B cell (primary cell): Measurements from ENCODE around the gene ADRA2A. TPM values are rescaled to one million over a fixed set of nuclear protein-coding genes. Genes with fewer than 3 reads are reported as not detected.

Source experiments
- ATAC-seq: fragments of 200-7000 bp; cut with Tn5 transposase; one replicate; pipeline ENCODE4 v1.10.0; 2021; ENCODE audit warnings: low read depth, mild to moderate bottlenecking, moderate number of reproducible peaks, moderate library complexity
- CTCF ChIA-PET: fragments of 350-600 bp; sonication (Branson Sonifier 250); formaldehyde crosslinking; loops from one replicate; lab custom pipeline; 2021; ENCODE audit warnings: antibody characterized with exemption, inconsistent platforms; lab: Charles Lee
- POLR2A ChIA-PET: fragments of 350-600 bp; sonication (Branson Sonifier 250); formaldehyde crosslinking; loops from one replicate; lab custom pipeline; 2021; ENCODE audit warnings: antibody characterized with exemption; lab: Charles Lee
- DNase-seq: peaks from one replicate; pipeline ENCODE4 v3.0.0; 2013
- H2AFZ ChIP-seq: 2 replicates; pipeline ENCODE4 v1.6.1; 2012; ENCODE audit warnings: mild to moderate bottlenecking, low read depth, low read length; ENCODE audit not compliant: insufficient read depth, poor library complexity, severe bottlenecking
- H3K27ac ChIP-seq, 2 donors: 1 replicate in 1 of 2; 2 replicates in 1 of 2; pipeline ENCODE4 v1.5.1; 2012 to 2013; ENCODE audit warnings: low read length in 2 of 2, mild to moderate bottlenecking in 2 of 2, moderate library complexity in 1 of 2
- H3K27me3 ChIP-seq, 4 experiments: fragments of 200-600 bp in 1 of 4; sonication (generic) in 1 of 4; replicated peaks in 1 of 4; 1 replicate in 2 of 4; 2 replicates in 2 of 4; pipeline versions ENCODE4 v1.6.1 to v1.7.0; 2013 to 2016; ENCODE audit warnings: low read length in 3 of 4, mild to moderate bottlenecking in 2 of 4, mixed read lengths in 1 of 4, moderate library complexity in 1 of 4; ENCODE audit not compliant: insufficient read depth in 4 of 4, control insufficient read depth in 3 of 4; ENCODE audit errors: control extremely low read depth in 1 of 4
- H3K36me3 ChIP-seq, 2 experiments: replicated peaks in 1 of 2; 1 replicate in 1 of 2; 2 replicates in 1 of 2; pipeline versions ENCODE4 v1.6.1 to v1.7.1; 2013; ENCODE audit warnings: low read length in 1 of 2; ENCODE audit not compliant: insufficient read depth in 2 of 2, control insufficient read depth in 1 of 2; ENCODE audit errors: control extremely low read depth in 1 of 2, extremely low read depth in 1 of 2
- H3K4me1 ChIP-seq, 2 donors: fragments of 200-600 bp in 1 of 2; sonication (generic) in 1 of 2; 1 replicate in 1 of 2; 2 replicates in 1 of 2; pipeline versions ENCODE4 v1.5.1 to v1.6.1; 2013 to 2017; ENCODE audit warnings: low read length in 2 of 2; ENCODE audit not compliant: control insufficient read depth in 2 of 2, insufficient read depth in 2 of 2
- H3K4me2 ChIP-seq: replicated peaks from 2 replicates; pipeline ENCODE3; 2012; ENCODE audit warnings: mild to moderate bottlenecking, low read depth, low read length; ENCODE audit not compliant: poor library complexity, severe bottlenecking
- H3K4me3 ChIP-seq, 5 experiments: fragments of 200-600 bp in 1 of 5; sonication (generic) in 1 of 5; 1 replicate in 3 of 5; 2 replicates in 2 of 5; pipeline versions ENCODE4 v1.5.1 to v1.7.0; 2011 to 2016; ENCODE audit warnings: low read length in 4 of 5, mild to moderate bottlenecking in 4 of 5, low read depth in 2 of 5, control low read depth in 1 of 5, moderate library complexity in 1 of 5; ENCODE audit not compliant: insufficient read depth in 1 of 5; ENCODE audit errors: control extremely low read depth in 1 of 5, extremely low read depth in 1 of 5
- H3K79me2 ChIP-seq: fragments of 200-600 bp; sonication (generic); one replicate; pipeline ENCODE4 v1.6.0; 2016; ENCODE audit warnings: low read length; ENCODE audit not compliant: control insufficient read depth, insufficient read depth
- H3K9ac ChIP-seq: fragments of 200-600 bp; sonication (generic); 2 replicates; pipeline ENCODE4 v1.6.1; 2017; ENCODE audit warnings: mild to moderate bottlenecking, low read length, moderate library complexity
- H3K9me3 ChIP-seq, 3 donors: one replicate each; pipeline versions ENCODE4 v1.6.1 to v1.7.1; 2013; ENCODE audit warnings: low read length in 2 of 3; ENCODE audit not compliant: control insufficient read depth in 2 of 3, insufficient read depth in 1 of 3; ENCODE audit errors: control extremely low read depth in 1 of 3
- H4K20me1 ChIP-seq: 2 replicates; pipeline ENCODE4 v1.6.0; 2012; ENCODE audit warnings: mild to moderate bottlenecking, low read length; ENCODE audit not compliant: insufficient read depth, control insufficient read depth, poor library complexity, severe bottlenecking
- H3K27ac Mint-ChIP-seq: one replicate; pipeline ENCODE4 v1.8.0; 2021; ENCODE audit warnings: mixed read lengths
- H3K27me3 Mint-ChIP-seq: one replicate; pipeline ENCODE4 v1.8.0; 2021; ENCODE audit warnings: mixed read lengths
- H3K4me1 Mint-ChIP-seq: one replicate; pipeline ENCODE4 v1.8.0; 2021; ENCODE audit warnings: mixed read lengths
- H3K4me3 Mint-ChIP-seq: one replicate; pipeline ENCODE4 v1.8.0; 2021; ENCODE audit warnings: mixed read lengths
- H3K9me3 Mint-ChIP-seq: one replicate; pipeline ENCODE4 v1.8.0; 2022; ENCODE audit warnings: mixed read lengths; ENCODE audit not compliant: insufficient read depth
- EZH2 ChIP-seq: IDR thresholded peaks from 2 replicates; pipeline ENCODE4 v1.6.1; 2012; ENCODE audit warnings: borderline replicate concordance, low read depth, mild to moderate bottlenecking, moderate library complexity, low read length; ENCODE audit not compliant: insufficient read depth, poor library complexity, severe bottlenecking
- WGBS: methylation state at CpG from one replicate; pipeline ENCODE4 v1.1.5; 2013; ENCODE audit warnings: missing lambda C conversion rate; ENCODE audit not compliant: insufficient coverage; 5-methylcytosine and 5-hydroxymethylcytosine counted together
- intact Hi-C: fragments of 100-400 bp; cut with micrococcal nuclease; formaldehyde crosslinking; loops from one replicate; pipeline ENCODE4 v1.10.0; 2022
- polyA plus RNA-seq: library from polyadenylated mRNA; depleted of rRNA; stranded (reverse); fragments of >200 nt; gene quantifications from 2 replicates; pipeline ENCODE4 v1.2.3, GENCODE V29; 2012
- total RNA-seq, 2 donors: library from RNA; stranded (reverse); fragments of 120-200 nt in 1 of 2; gene quantifications; 1 replicate in 1 of 2; 2 replicates in 1 of 2; pipeline versions ENCODE4 v1.2.3 to v1.2.4, GENCODE V29; 2013 to 2022
- TF ChIP-seq, protein P1 (sequence below): fragments of 200-600 bp; IDR thresholded peaks from one replicate; pipeline ENCODE4 v1.8.0; 2022; ENCODE audit warnings: antibody characterized with exemption, mild to moderate bottlenecking

ADRA2A gene
- total and polyA plus RNA-seq, 2 donors (not counting 1 experiment from before 2014, with no cell fraction given), result 0.01 TPM; not detected in 1

DNA sequence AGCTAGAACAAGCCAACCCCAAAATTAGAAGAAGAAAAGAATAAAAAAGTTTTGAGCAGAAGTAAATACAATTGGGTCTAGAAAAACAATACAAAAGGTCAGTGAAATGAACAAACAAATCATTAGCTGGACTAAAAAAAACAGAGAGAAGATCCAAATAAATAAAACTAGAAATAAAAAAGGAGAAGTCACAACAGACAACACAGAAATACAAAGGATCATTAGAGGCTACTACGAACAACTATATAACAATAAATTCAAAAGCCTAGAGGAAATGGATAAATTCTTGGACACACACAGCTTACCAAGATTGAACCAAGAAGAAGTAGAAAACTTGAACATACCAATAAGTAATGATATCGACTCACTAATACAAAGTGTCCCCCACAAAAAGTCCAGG is 13.4 kb upstream of the ADRA2A start:
- Histone ChIP-seq H3K79me2 (no peaks in the 10 kb centered on the region), H2AFZ (no peak overlapping the region), H3K36me3 (no peaks in the 10 kb centered on the region), H3K9ac (no peak overlapping the region), H3K27ac (no peak overlapping the region), H3K4me2 (no peak overlapping the region), H3K27me3 (peaks cover 0 to 19% (median 12%) of the 10 kb centered on the region in 4 experiments), H3K4me3 (no peak overlapping the region), H3K9me3 (peaks cover 0 to 10% (median 3%) of the 10 kb centered on the region in 3 donors), H3K4me1 (no peaks in the 10 kb centered on the region), H4K20me1 (no peaks in the 10 kb centered on the region)
- TF ChIP-seq, protein P1, sequence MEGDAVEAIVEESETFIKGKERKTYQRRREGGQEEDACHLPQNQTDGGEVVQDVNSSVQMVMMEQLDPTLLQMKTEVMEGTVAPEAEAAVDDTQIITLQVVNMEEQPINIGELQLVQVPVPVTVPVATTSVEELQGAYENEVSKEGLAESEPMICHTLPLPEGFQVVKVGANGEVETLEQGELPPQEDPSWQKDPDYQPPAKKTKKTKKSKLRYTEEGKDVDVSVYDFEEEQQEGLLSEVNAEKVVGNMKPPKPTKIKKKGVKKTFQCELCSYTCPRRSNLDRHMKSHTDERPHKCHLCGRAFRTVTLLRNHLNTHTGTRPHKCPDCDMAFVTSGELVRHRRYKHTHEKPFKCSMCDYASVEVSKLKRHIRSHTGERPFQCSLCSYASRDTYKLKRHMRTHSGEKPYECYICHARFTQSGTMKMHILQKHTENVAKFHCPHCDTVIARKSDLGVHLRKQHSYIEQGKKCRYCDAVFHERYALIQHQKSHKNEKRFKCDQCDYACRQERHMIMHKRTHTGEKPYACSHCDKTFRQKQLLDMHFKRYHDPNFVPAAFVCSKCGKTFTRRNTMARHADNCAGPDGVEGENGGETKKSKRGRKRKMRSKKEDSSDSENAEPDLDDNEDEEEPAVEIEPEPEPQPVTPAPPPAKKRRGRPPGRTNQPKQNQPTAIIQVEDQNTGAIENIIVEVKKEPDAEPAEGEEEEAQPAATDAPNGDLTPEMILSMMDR, result no peak
- no peak for TF ChIP-seq EZH2
- intact Hi-C loops, result no loop called here
- 100% methylated on average over 1 of the region's 2 CpGs for WGBS
- POLR2A ChIA-PET, result no interaction called here
- Mint-ChIP-seq H3K9me3 (peaks cover 17% of the 10 kb centered on the region), H3K27me3 (peaks cover 58% of the 10 kb centered on the region), H3K27ac (no peak overlapping the region), H3K4me1 (no peaks in the 10 kb centered on the region), H3K4me3 (no peak overlapping the region)
- DNase-seq, result no peak
- no peak for ATAC-seq
- CTCF ChIA-PET, result no interaction called here

DNA sequence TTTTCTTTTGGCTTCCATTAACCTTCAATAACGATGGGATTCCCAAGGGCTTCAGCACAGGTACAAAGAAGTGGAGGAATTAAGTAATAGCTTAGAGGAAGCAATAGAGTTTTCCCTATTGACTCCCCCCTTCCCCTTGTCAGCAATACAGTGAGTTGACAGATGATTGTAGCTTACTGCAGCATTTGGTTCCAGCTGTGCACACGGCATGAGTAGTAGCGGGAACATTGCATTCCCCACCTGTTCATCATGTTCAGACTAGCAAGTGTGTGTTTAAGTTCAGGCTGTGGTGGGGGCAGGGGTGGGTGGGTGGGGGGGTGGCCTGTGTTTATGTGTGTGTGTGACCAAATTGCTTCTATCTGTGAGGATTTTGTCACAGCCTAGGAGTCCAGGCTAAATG is 4.6 kb upstream of the ADRA2A start:
- Histone ChIP-seq H3K79me2 (no peaks in the 10 kb centered on the region), H3K4me1 (peaks cover 17 to 24% of the 10 kb centered on the region in 2 donors), H3K36me3 (no peaks in the 10 kb centered on the region), H2AFZ (no peak overlapping the region), H4K20me1 (no peaks in the 10 kb centered on the region), H3K4me3 (no peak overlapping the region), H3K9ac (no peak overlapping the region), H3K27ac (no peak overlapping the region), H3K9me3 (peaks cover 0 to 5% (median 2%) of the 10 kb centered on the region in 3 donors), H3K4me2 (no peak overlapping the region), H3K27me3 (peaks cover 0 to 49% (median 38%) of the 10 kb centered on the region in 4 experiments)
- H3K4me3 Mint-ChIP-seq, result no peak overlapping the region
- WGBS, result no CpG with 5 or more reads among the region's 3 CpGs
- H3K9me3 Mint-ChIP-seq, result peaks cover 6% of the 10 kb centered on the region
- no peak overlapping the region for H3K27ac Mint-ChIP-seq
- DNase-seq (no peak), ATAC-seq (no peak)
- TF ChIP-seq, protein P1, result no peak
- no peak for TF ChIP-seq EZH2
- peaks cover 8% of the 10 kb centered on the region for H3K4me1 Mint-ChIP-seq
- H3K27me3 Mint-ChIP-seq, result peaks cover 59% of the 10 kb centered on the region
- POLR2A ChIA-PET, result no interaction called here
- CTCF ChIA-PET, result no interaction called here
- intact Hi-C loops, result no loop called here
